ELF-1 (cell line): ENCODE measurements around the gene AUTS2.

Experiments used
- DNase-seq: peaks from one replicate; pipeline ENCODE4 v3.0.0-alpha.2; 2016; ENCODE audit warnings: low read depth, low spot score

AUTS2 gene

GRCh38 chr7:70408477-70408876, 810.2 kb downstream of the AUTS2 start:
- DNase-seq: no peak

GRCh38 chr7:70408891-70409290, 810.6 kb downstream of the AUTS2 start:
- DNase-seq: no peak

GRCh38 chr7:70410134-70410750, 812.0 kb downstream of the AUTS2 start:
- DNase-seq: no peak

GRCh38 chr7:70414368-70414767, 816.1 kb downstream of the AUTS2 start:
- no peak for DNase-seq

GRCh38 chr7:70415179-70415972, 817.1 kb downstream of the AUTS2 start:
- no peak for DNase-seq

GRCh38 chr7:70416347-70416985, 818.2 kb downstream of the AUTS2 start:
- DNase-seq: peak; percentile 5

GRCh38 chr7:70416986-70417655, 818.8 kb downstream of the AUTS2 start:
- peak; percentile 21 for DNase-seq

- DNase-seq: peak; percentile 62
These were observed 821.5 kb downstream of the AUTS2 start for GRCh38 chr7:70419526-70420380.

GRCh38 chr7:70420381-70420662, 822.0 kb downstream of the AUTS2 start:
- DNase-seq: no peak

- peak; percentile 14 for DNase-seq
These were observed 823.0 kb downstream of the AUTS2 start for GRCh38 chr7:70421319-70421718.

GRCh38 chr7:70426249-70426880, 828.1 kb downstream of the AUTS2 start:
- DNase-seq: no peak

GRCh38 chr7:70432567-70433001, 834.3 kb downstream of the AUTS2 start:
- no peak for DNase-seq

- DNase-seq: no peak
These were observed 836.1 kb downstream of the AUTS2 start for GRCh38 chr7:70434376-70434775.

- DNase-seq: no peak
These were observed 836.5 kb downstream of the AUTS2 start for GRCh38 chr7:70434821-70435220.

- DNase-seq: no peak
These were observed 837.4 kb downstream of the AUTS2 start for GRCh38 chr7:70435634-70436033.

- no peak for DNase-seq
These were observed 838.6 kb downstream of the AUTS2 start for GRCh38 chr7:70436790-70437350.

GRCh38 chr7:70439651-70440050, 841.4 kb downstream of the AUTS2 start:
- DNase-seq: no peak

- peak; percentile 43 for DNase-seq
These were observed 848.3 kb downstream of the AUTS2 start for GRCh38 chr7:70446448-70447143.

- no peak for DNase-seq
These were observed 850.1 kb downstream of the AUTS2 start for GRCh38 chr7:70448312-70448906.

- DNase-seq: no peak
These were observed 852.5 kb downstream of the AUTS2 start for GRCh38 chr7:70450731-70451130.
